ENCODE measurements around the gene CDH22. TPM values are rescaled to one million over a fixed set of nuclear protein-coding genes. Genes with fewer than 3 reads are reported as not detected.

The CDH22 gene
- total and polyA plus RNA-seq, 10 of the 15 experiments (the other 5 are each of a cell fraction or from before 2014, with no cell fraction given): not detected

DNA sequence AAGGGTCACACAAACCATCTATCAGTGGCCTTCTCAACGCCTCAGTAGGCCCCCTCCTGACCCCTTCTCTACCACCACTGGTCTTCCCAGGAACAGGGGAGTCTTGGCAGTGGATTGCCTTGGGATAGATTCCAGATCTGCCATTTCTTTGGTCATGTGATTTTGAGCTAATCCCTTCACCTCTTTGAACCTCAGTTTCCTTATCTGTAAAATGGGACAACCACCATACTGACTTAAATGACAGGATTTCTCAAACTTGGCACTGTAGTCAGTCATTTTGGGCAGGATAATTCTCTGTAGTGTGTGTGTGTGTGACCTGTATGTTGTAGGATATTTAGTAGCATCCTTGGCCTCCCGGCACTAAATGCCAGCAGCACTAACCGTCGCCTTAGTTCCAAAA, 89.1 kb downstream of the CDH22 start:
- Histone ChIP-seq H4K20me1 (ENCODE audit: control insufficient read depth, insufficient read depth) (no peaks in the 10 kb centered on the region), H3K27ac (ENCODE audit: control insufficient read depth, insufficient read depth) (no peak overlapping the region), H3K4me3 (no peak overlapping the region), H3K27me3 (replicated peaks in 1 of 2; ENCODE audit: control insufficient read depth in 2 of 2, insufficient read depth in 2 of 2, low read length in 1 of 2) (no peaks in the 10 kb centered on the region; a peak in 1 of 4 replicates), H3K9ac (ENCODE audit: control insufficient read depth, insufficient read depth, low read length) (no peak overlapping the region), H3K4me1 (ENCODE audit: control insufficient read depth, insufficient read depth, low read length) (no peaks in the 10 kb centered on the region), H2AFZ (ENCODE audit: control insufficient read depth, low read depth, low read length) (no peak overlapping the region), H3K9me3 (replicated peaks; ENCODE audit: control insufficient read depth, insufficient read depth, low read length) (no peaks in the 10 kb centered on the region), H3K4me2 (ENCODE audit: control insufficient read depth, insufficient read depth) (no peak overlapping the region), H3K36me3 (ENCODE audit: control insufficient read depth in 2 of 2, insufficient read depth in 2 of 2, low read length in 1 of 2) (no peaks in the 10 kb centered on the region), H3K79me2 (ENCODE audit: control insufficient read depth, insufficient read depth, low read length) (no peaks in the 10 kb centered on the region)
- ChIA-PET SMC1A (ENCODE audit: uncharacterized antibody, unreplicated experiment) (no interaction called here), CTCF (no interaction called here), POLR2A (no interaction called here), RAD21 (ENCODE audit: unreplicated experiment) (no interaction called here)
- 52% methylated on average over 4 of the region's 4 CpGs for WGBS (ENCODE audit: insufficient coverage, insufficient replicate concordance, low lambda C conversion rate, missing lambda C conversion rate)
- in situ Hi-C loops (cut with MboI): no loop called here
- FAIRE-seq (no peak), ATAC-seq (no peak), DNase-seq (ENCODE audit: low read depth, low spot score) (no peak)
- BruUV-seq (replicated peaks): no TSS peak
- intact Hi-C loops (cut with micrococcal nuclease; ENCODE audit: unreplicated experiment): no loop called here
- TF ChIP-seq NFXL1 (IDR thresholded peaks at IDR 0.05; ENCODE audit: borderline replicate concordance): no peak

DNA sequence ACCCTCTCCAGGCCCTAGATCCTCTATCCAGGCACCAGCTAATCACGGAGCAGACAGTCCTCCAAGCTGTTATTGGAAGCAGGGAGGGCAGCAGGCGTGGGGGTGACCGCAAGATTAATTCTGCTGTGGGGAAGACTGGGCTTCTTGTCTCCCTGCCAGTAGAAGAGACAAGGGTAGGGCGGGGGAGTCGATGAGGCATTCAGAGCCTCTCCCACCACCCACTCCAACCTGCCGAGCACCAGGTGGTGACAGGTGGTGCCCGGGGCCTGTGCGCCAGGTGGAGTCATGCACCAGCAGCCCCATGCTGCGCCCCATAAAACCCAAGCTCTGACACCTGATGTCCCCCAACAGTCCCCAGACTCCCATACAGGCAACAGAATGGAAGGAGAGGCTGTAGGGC, 89.6 kb downstream of the CDH22 start:
- Histone ChIP-seq H2AFZ (ENCODE audit: control insufficient read depth, low read depth, low read length) (no peak overlapping the region), H3K36me3 (ENCODE audit: control insufficient read depth in 2 of 2, insufficient read depth in 2 of 2, low read length in 1 of 2) (no peaks in the 10 kb centered on the region), H3K4me1 (ENCODE audit: control insufficient read depth, insufficient read depth, low read length) (no peaks in the 10 kb centered on the region), H3K9me3 (replicated peaks; ENCODE audit: control insufficient read depth, insufficient read depth, low read length) (no peaks in the 10 kb centered on the region), H3K4me3 (no peak overlapping the region), H3K4me2 (ENCODE audit: control insufficient read depth, insufficient read depth) (no peak overlapping the region), H3K9ac (ENCODE audit: control insufficient read depth, insufficient read depth, low read length) (no peak overlapping the region), H3K27me3 (replicated peaks in 1 of 2; ENCODE audit: control insufficient read depth in 2 of 2, insufficient read depth in 2 of 2, low read length in 1 of 2) (no peaks in the 10 kb centered on the region; a peak in 1 of 4 replicates), H3K27ac (ENCODE audit: control insufficient read depth, insufficient read depth) (no peak overlapping the region), H4K20me1 (ENCODE audit: control insufficient read depth, insufficient read depth) (no peaks in the 10 kb centered on the region), H3K79me2 (ENCODE audit: control insufficient read depth, insufficient read depth, low read length) (no peaks in the 10 kb centered on the region)
- RAD21 ChIA-PET (ENCODE audit: unreplicated experiment): no interaction called here
- in situ Hi-C loops (cut with MboI): no loop called here
- TF ChIP-seq SUZ12 (IDR thresholded peaks at IDR 0.05; ENCODE audit: unreplicated experiment) (no peak), SMAD1 (IDR thresholded peaks at IDR 0.05; ENCODE audit: low read depth, partially characterized antibody) (no peak), RELA (IDR thresholded peaks at IDR 0.05; ENCODE audit: borderline replicate concordance, partially characterized antibody) (no peak), GABPA (IDR thresholded peaks at IDR 0.05; ENCODE audit: low read depth) (no peak), RAD51 (IDR thresholded peaks at IDR 0.05) (no peak), PML (IDR thresholded peaks at IDR 0.05; ENCODE audit: low read length) (no peak), CREB1 (IDR thresholded peaks at IDR 0.05; ENCODE audit: low read depth) (no peak)
- TF ChIP-seq, protein P1, sequence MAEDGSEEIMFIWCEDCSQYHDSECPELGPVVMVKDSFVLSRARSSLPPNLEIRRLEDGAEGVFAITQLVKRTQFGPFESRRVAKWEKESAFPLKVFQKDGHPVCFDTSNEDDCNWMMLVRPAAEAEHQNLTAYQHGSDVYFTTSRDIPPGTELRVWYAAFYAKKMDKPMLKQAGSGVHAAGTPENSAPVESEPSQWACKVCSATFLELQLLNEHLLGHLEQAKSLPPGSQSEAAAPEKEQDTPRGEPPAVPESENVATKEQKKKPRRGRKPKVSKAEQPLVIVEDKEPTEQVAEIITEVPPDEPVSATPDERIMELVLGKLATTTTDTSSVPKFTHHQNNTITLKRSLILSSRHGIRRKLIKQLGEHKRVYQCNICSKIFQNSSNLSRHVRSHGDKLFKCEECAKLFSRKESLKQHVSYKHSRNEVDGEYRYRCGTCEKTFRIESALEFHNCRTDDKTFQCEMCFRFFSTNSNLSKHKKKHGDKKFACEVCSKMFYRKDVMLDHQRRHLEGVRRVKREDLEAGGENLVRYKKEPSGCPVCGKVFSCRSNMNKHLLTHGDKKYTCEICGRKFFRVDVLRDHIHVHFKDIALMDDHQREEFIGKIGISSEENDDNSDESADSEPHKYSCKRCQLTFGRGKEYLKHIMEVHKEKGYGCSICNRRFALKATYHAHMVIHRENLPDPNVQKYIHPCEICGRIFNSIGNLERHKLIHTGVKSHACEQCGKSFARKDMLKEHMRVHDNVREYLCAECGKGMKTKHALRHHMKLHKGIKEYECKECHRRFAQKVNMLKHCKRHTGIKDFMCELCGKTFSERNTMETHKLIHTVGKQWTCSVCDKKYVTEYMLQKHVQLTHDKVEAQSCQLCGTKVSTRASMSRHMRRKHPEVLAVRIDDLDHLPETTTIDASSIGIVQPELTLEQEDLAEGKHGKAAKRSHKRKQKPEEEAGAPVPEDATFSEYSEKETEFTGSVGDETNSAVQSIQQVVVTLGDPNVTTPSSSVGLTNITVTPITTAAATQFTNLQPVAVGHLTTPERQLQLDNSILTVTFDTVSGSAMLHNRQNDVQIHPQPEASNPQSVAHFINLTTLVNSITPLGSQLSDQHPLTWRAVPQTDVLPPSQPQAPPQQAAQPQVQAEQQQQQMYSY (CRISPR knock-in tag; IDR thresholded peaks at IDR 0.05): no peak
- TF ChIP-seq, protein P2, sequence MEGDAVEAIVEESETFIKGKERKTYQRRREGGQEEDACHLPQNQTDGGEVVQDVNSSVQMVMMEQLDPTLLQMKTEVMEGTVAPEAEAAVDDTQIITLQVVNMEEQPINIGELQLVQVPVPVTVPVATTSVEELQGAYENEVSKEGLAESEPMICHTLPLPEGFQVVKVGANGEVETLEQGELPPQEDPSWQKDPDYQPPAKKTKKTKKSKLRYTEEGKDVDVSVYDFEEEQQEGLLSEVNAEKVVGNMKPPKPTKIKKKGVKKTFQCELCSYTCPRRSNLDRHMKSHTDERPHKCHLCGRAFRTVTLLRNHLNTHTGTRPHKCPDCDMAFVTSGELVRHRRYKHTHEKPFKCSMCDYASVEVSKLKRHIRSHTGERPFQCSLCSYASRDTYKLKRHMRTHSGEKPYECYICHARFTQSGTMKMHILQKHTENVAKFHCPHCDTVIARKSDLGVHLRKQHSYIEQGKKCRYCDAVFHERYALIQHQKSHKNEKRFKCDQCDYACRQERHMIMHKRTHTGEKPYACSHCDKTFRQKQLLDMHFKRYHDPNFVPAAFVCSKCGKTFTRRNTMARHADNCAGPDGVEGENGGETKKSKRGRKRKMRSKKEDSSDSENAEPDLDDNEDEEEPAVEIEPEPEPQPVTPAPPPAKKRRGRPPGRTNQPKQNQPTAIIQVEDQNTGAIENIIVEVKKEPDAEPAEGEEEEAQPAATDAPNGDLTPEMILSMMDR (IDR thresholded peaks at IDR 0.05 in 2 of 3, conservative IDR thresholded peaks at IDR 0.05 in 1 of 3; ENCODE audit: control insufficient read depth in 2 of 3, extremely low read depth in 1 of 3, insufficient read depth in 1 of 3, low read depth in 3 of 3, low read length in 3 of 3): no peak
- POLR2A ChIA-PET: no interaction called here
- DNase-seq (ENCODE audit: low read depth, low spot score) (no peak), FAIRE-seq (no peak), ATAC-seq (no peak)
- SMC1A ChIA-PET (ENCODE audit: uncharacterized antibody, unreplicated experiment): no interaction called here
- intact Hi-C loops (cut with micrococcal nuclease; ENCODE audit: unreplicated experiment): no loop called here
- CTCF ChIA-PET: no interaction called here
- BruUV-seq (replicated peaks): no TSS peak
- WGBS (ENCODE audit: insufficient coverage, insufficient replicate concordance, low lambda C conversion rate, missing lambda C conversion rate): 12% methylated on average over 9 of the region's 9 CpGs

Data from GM12878 (cell line).